DOHH2 (cell line): ENCODE results near the gene HBEGF.

Experiments used
- H3F3A ChIP-seq: fragments of 200-600 bp; sonication (generic), shearing (Covaris generic); 2 replicates; pipeline ENCODE4 v1.6.0; 2016; ENCODE audit warnings: antibody characterized with exemption, mild to moderate bottlenecking; ENCODE audit not compliant: control insufficient read depth, insufficient read depth
- H3K27ac ChIP-seq: fragments of 200-600 bp; sonication (generic); 2 replicates; pipeline ENCODE4 v1.5.1; 2014; ENCODE audit warnings: low read depth, mild to moderate bottlenecking, low read length, moderate library complexity
- H3K27me3 ChIP-seq: fragments of 200-600 bp; sonication (generic); 2 replicates; pipeline ENCODE4 v1.6.1; 2014; ENCODE audit warnings: mild to moderate bottlenecking, low read length, mixed read lengths; ENCODE audit not compliant: control insufficient read depth
- H3K36me3 ChIP-seq: fragments of 200-600 bp; sonication (generic); 2 replicates; pipeline ENCODE4 v1.6.1; 2014; ENCODE audit warnings: mild to moderate bottlenecking, low read length, moderate library complexity, mixed read lengths; ENCODE audit not compliant: control insufficient read depth
- H3K4me1 ChIP-seq: fragments of 200-600 bp; sonication (generic); 2 replicates; pipeline ENCODE4 v1.6.1; 2014; ENCODE audit warnings: mild to moderate bottlenecking, low read length, mixed read lengths; ENCODE audit not compliant: control insufficient read depth
- H3K4me2 ChIP-seq: fragments of 200-600 bp; sonication (generic); 2 replicates; pipeline ENCODE4 v1.6.0; 2014; ENCODE audit warnings: mild to moderate bottlenecking, low read length, moderate library complexity
- H3K4me3 ChIP-seq: fragments of 200-600 bp; sonication (generic); 2 replicates; pipeline ENCODE4 v1.5.1; 2014; ENCODE audit warnings: mild to moderate bottlenecking, low read length, mixed read lengths
- H3K79me2 ChIP-seq: fragments of 200-600 bp; sonication (generic); 2 replicates; pipeline ENCODE4 v1.6.1; 2014; ENCODE audit warnings: mild to moderate bottlenecking, low read length, mixed read lengths; ENCODE audit not compliant: control insufficient read depth
- H3K9me2 ChIP-seq: fragments of 200-600 bp; sonication (generic); replicated peaks from 2 replicates; pipeline ENCODE4 v1.6.1; 2014; ENCODE audit warnings: mild to moderate bottlenecking, low read length, mixed read lengths; ENCODE audit not compliant: control insufficient read depth
- H3K9me3 ChIP-seq: fragments of 200-600 bp; sonication (generic); 2 replicates; pipeline ENCODE4 v1.6.1; 2014; ENCODE audit warnings: antibody characterized with exemption, low read length, mixed read lengths; ENCODE audit not compliant: control insufficient read depth, insufficient read depth
- H4K20me1 ChIP-seq: fragments of 200-600 bp; sonication (generic); 2 replicates; pipeline ENCODE4 v1.6.0; 2014; ENCODE audit warnings: low read depth, mild to moderate bottlenecking, antibody characterized with exemption, low read length, moderate library complexity; ENCODE audit not compliant: control insufficient read depth, insufficient read depth
- EZH2phosphoT487 ChIP-seq: fragments of 200-600 bp; sonication (generic); IDR thresholded peaks from 2 replicates; pipeline ENCODE4 v1.6.1; 2017; ENCODE audit warnings: borderline replicate concordance, mild to moderate bottlenecking, antibody characterized with exemption, low read length, moderate library complexity, mixed read lengths
- TF ChIP-seq, protein P1 (sequence below): fragments of 200-600 bp; sonication (generic); IDR thresholded peaks from one replicate; pipeline ENCODE4 v1.5.1; 2014; ENCODE audit warnings: antibody characterized with exemption, mild to moderate bottlenecking, low read depth, low read length; ENCODE audit not compliant: poor library complexity, severe bottlenecking

HBEGF gene

DNA sequence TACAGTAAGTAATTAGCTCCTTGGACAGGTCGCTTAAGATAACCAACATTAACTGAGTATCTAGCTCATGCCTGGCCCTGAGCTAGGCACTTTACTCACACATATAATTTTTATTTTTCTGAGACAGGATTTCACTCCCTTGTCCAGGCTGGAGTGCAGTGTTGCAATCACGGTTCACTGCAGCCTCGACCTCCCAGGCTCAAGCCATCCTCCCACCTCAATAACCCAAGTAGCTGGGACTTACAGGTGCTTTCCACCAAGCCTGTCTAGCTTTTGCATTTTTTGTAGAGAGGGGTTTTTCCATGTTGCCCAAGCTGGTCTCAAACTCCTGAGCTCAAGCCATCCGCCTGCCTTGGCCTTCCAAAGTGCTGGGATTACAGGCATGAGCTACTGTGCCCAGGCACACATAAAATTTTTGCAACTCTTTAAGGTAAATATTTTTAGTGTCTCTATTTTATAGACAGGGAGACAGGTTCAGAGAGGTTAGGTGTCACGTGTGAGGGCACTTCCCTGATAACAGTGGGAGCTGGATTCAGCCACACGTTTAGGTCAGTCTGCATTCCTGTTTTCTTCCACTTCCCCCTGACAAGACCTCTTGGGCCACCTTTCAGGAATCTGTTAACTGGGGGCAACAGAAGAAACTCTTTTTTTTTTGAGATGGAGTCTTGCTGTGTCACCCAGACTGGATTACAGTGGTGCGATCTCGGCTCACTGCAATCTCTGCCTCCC, 18.2 kb downstream of the HBEGF start:
- Histone ChIP-seq H3K27ac (no peak overlapping the region), H3F3A (no peaks in the 10 kb centered on the region), H3K4me3 (no peak overlapping the region), H3K9me2 (no peaks in the 10 kb centered on the region), H3K9me3 (no peaks in the 10 kb centered on the region), H4K20me1 (no peaks in the 10 kb centered on the region), H3K36me3 (no peaks in the 10 kb centered on the region), H3K27me3 (peaks cover 17% of the 10 kb centered on the region), H3K79me2 (no peaks in the 10 kb centered on the region), H3K4me1 (no peaks in the 10 kb centered on the region), H3K4me2 (no peak overlapping the region)
- TF ChIP-seq EZH2phosphoT487: no peak
- TF ChIP-seq, protein P1, sequence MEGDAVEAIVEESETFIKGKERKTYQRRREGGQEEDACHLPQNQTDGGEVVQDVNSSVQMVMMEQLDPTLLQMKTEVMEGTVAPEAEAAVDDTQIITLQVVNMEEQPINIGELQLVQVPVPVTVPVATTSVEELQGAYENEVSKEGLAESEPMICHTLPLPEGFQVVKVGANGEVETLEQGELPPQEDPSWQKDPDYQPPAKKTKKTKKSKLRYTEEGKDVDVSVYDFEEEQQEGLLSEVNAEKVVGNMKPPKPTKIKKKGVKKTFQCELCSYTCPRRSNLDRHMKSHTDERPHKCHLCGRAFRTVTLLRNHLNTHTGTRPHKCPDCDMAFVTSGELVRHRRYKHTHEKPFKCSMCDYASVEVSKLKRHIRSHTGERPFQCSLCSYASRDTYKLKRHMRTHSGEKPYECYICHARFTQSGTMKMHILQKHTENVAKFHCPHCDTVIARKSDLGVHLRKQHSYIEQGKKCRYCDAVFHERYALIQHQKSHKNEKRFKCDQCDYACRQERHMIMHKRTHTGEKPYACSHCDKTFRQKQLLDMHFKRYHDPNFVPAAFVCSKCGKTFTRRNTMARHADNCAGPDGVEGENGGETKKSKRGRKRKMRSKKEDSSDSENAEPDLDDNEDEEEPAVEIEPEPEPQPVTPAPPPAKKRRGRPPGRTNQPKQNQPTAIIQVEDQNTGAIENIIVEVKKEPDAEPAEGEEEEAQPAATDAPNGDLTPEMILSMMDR: no peak

DNA sequence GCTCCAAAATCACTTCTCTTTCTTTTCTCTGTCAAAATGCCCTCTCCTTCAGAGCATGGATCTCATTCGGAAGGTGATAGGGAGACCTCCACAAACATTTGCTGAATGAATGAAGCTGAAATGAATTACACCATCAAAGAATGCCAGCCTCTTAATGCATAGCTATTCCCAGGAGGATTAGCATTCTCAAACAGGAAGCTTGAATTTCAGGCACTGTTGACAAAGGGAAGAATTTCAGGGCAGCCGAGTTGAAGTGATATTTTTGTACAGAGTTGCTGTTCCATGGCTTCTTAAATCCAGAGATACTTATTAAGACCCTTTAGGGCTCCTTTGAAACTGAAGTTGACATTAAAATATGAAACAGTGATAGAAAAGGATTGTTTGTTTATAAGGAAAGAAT, 18.8 kb downstream of the HBEGF start:
- Histone ChIP-seq H3K36me3 (no peaks in the 10 kb centered on the region), H3K4me3 (no peak overlapping the region), H3K4me2 (no peak overlapping the region), H4K20me1 (no peaks in the 10 kb centered on the region), H3K4me1 (no peaks in the 10 kb centered on the region), H3K9me3 (no peaks in the 10 kb centered on the region), H3K27ac (no peak overlapping the region), H3K27me3 (peaks cover 17% of the 10 kb centered on the region), H3K9me2 (no peaks in the 10 kb centered on the region), H3K79me2 (no peaks in the 10 kb centered on the region), H3F3A (no peaks in the 10 kb centered on the region)
- TF ChIP-seq, protein P1: no peak
- no peak for TF ChIP-seq EZH2phosphoT487

DNA sequence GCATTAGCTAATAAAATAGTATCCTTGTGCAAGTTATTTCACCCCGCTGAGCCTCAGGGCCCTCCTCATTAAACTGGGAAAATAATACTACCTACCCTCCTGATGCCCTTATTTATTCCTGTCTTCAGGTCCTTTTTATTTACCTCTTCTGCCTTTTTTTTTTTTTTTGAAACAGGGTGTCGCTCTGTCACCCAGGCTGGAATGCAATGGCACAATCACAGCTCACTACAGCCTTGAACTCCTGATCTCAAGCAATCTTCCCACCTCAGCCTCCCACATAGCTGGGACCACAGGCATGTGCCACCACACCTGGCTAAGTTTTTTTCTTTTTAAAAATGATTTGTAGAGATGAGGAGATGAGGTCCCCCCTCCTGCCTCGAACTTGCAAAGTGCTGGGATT, 20.9 kb downstream of the HBEGF start:
- Histone ChIP-seq H3K27ac (no peak overlapping the region), H3K4me1 (no peaks in the 10 kb centered on the region), H3K79me2 (no peaks in the 10 kb centered on the region), H3K4me3 (no peak overlapping the region), H3K36me3 (no peaks in the 10 kb centered on the region), H3K9me2 (no peaks in the 10 kb centered on the region), H3K9me3 (no peaks in the 10 kb centered on the region), H4K20me1 (no peaks in the 10 kb centered on the region), H3K4me2 (no peak overlapping the region), H3F3A (no peaks in the 10 kb centered on the region), H3K27me3 (peaks cover 17% of the 10 kb centered on the region)
- TF ChIP-seq, protein P1: no peak
- no peak for TF ChIP-seq EZH2phosphoT487
